ENCODE measurements around the gene MPZL2.

GRCh38 chr11:118301600-118302195 lies 37.6 kb upstream of the MPZL2 start:
- TF ChIP-seq SIN3A (IDR thresholded peaks at IDR 0.05; ENCODE audit: borderline replicate concordance, insufficient read depth, low read depth, low read length) = no peak
- no peak for TF ChIP-seq CTCF (IDR thresholded peaks at IDR 0.05)
- no peak for TF ChIP-seq POLR2AphosphoS5 (IDR thresholded peaks at IDR 0.05; ENCODE audit: low read depth, low read length)
- TF ChIP-seq REST (IDR thresholded peaks at IDR 0.05; ENCODE audit: insufficient read depth in 1 of 2, low read depth in 2 of 2, low read length in 1 of 2) = no peak

All from Panc1 (cell line).